GM12878 (cell line): ENCODE measurements around the gene C1S. TPM values are rescaled to one million over a fixed set of nuclear protein-coding genes. Genes with fewer than 3 reads are reported as not detected.

ENCODE experiments used
- ATAC-seq: fragments of 200-7000 bp; cut with Tn5 transposase; 3 replicates; pipeline ENCODE4 v1.9.1; 2020; ENCODE audit warnings: mild to moderate bottlenecking, moderate library complexity
- BruUV-seq: library from RNA; stranded (reverse); fragments of 400-500 nt; replicated peaks from 2 replicates; lab custom pipeline; 2021; lab: Mats Ljungman, UMichigan
- CTCF ChIA-PET: fragments of 300-600 bp; sonication (Branson Sonifier 250); formaldehyde crosslinking; extraction: SDS; loops from one replicate; lab custom pipeline; 2021; ENCODE audit warnings: inconsistent platforms; lab: Yijun Ruan, JAX
- POLR2A ChIA-PET: fragments of 350-600 bp; formaldehyde crosslinking; extraction: SDS; loops from one replicate; lab custom pipeline; 2021; ENCODE audit warnings: inconsistent platforms; lab: Charles Lee
- RAD21 ChIA-PET: fragments of 300-600 bp; sonication (Branson Sonifier 250); formaldehyde crosslinking; loops from one replicate; lab custom pipeline; 2023; ENCODE audit warnings: antibody characterized with exemption; ENCODE audit not compliant: unreplicated experiment; lab: Charles Lee
- SMC1A ChIA-PET: fragments of 300-600 bp; sonication (Branson Sonifier 250); formaldehyde crosslinking; loops from one replicate; lab custom pipeline; 2023; ENCODE audit not compliant: unreplicated experiment, uncharacterized antibody; lab: Charles Lee
- DNase-seq: peaks from one replicate; pipeline ENCODE4 v3.0.0-alpha.2; 2011; ENCODE audit warnings: low read depth, low spot score
- FAIRE-seq: peaks from 3 replicates; lab custom pipeline; 2011; peaks lifted over from hg19 to GRCh38; lab: Jason Lieb, UNC
- H2AFZ ChIP-seq: 2 replicates; pipeline ENCODE4 v1.6.0; 2011; ENCODE audit warnings: low read depth, low read length, control low read depth; ENCODE audit not compliant: control insufficient read depth
- H3K27ac ChIP-seq: 2 replicates; pipeline ENCODE4 v1.5.1; 2011; ENCODE audit warnings: control low read depth; ENCODE audit not compliant: control insufficient read depth, insufficient read depth
- H3K27me3 ChIP-seq, 2 experiments: replicated peaks in 1 of 2; 2 replicates each; pipeline versions ENCODE4 v1.6.0 to v1.6.1; 2011; ENCODE audit warnings: low read length in 1 of 2; ENCODE audit not compliant: control insufficient read depth in 2 of 2, insufficient read depth in 2 of 2
- H3K36me3 ChIP-seq, 2 experiments: 2 replicates each; pipeline ENCODE4 v1.5.1; 2011; ENCODE audit warnings: low read length in 1 of 2; ENCODE audit not compliant: control insufficient read depth in 2 of 2, insufficient read depth in 2 of 2
- H3K4me1 ChIP-seq: 2 replicates; pipeline ENCODE4 v1.6.1; 2011; ENCODE audit warnings: mild to moderate bottlenecking, low read length, moderate library complexity, mixed read lengths; ENCODE audit not compliant: control insufficient read depth, insufficient read depth
- H3K4me2 ChIP-seq: 2 replicates; pipeline ENCODE4 v1.6.0; 2011; ENCODE audit warnings: control low read depth; ENCODE audit not compliant: control insufficient read depth, insufficient read depth
- H3K4me3 ChIP-seq: fragments of 200-600 bp; sonication (generic); 2 replicates; pipeline ENCODE4 v1.5.1; 2016
- H3K79me2 ChIP-seq: 2 replicates; pipeline ENCODE4 v1.6.0; 2011; ENCODE audit warnings: low read length; ENCODE audit not compliant: control insufficient read depth, insufficient read depth
- H3K9ac ChIP-seq: 2 replicates; pipeline ENCODE4 v1.8.0; 2011; ENCODE audit warnings: low read length, control low read depth, mixed read lengths; ENCODE audit not compliant: control insufficient read depth, insufficient read depth
- H3K9me3 ChIP-seq: replicated peaks from 3 replicates; pipeline ENCODE4 v1.5.1; 2011; ENCODE audit warnings: mild to moderate bottlenecking, low read length; ENCODE audit not compliant: control insufficient read depth, insufficient read depth
- H4K20me1 ChIP-seq: 2 replicates; pipeline ENCODE4 v1.6.0; 2011; ENCODE audit not compliant: control insufficient read depth, insufficient read depth
- ATF7 ChIP-seq: fragments of 450-650 bp; IDR thresholded peaks from 2 replicates; pipeline ENCODE4 v1.6.1; 2016; ENCODE audit warnings: low read depth, mild to moderate bottlenecking
- BHLHE40 ChIP-seq, 2 experiments: fragments of 450-650 bp in 1 of 2; IDR thresholded peaks; 2 replicates each; pipeline ENCODE4 v1.6.1; 2011 to 2017; ENCODE audit warnings: low read depth in 2 of 2, borderline replicate concordance in 1 of 2, improper control_type of control experiment in 1 of 2, low read length in 1 of 2, mild to moderate bottlenecking in 1 of 2
- CBFB ChIP-seq: IDR thresholded peaks from 2 replicates; pipeline ENCODE4 v1.6.1; 2016; ENCODE audit warnings: antibody characterized with exemption, low read depth
- DPF2 ChIP-seq: fragments of 450-650 bp; IDR thresholded peaks from 2 replicates; pipeline ENCODE4 v1.6.1; 2017; ENCODE audit warnings: mild to moderate bottlenecking
- EP300 ChIP-seq, 2 experiments: fragments of 150-350 bp in 1 of 2; IDR thresholded peaks; 2 replicates each; pipeline ENCODE4 v1.6.1; 2011 to 2012; ENCODE audit warnings: low read depth in 2 of 2, low read length in 2 of 2, borderline replicate concordance in 1 of 2, improper control_type of control experiment in 1 of 2, inconsistent platforms in 1 of 2; ENCODE audit not compliant: control insufficient read depth in 1 of 2
- ESRRA ChIP-seq: IDR thresholded peaks from 2 replicates; pipeline ENCODE4 v1.6.1; 2012; ENCODE audit warnings: mild to moderate bottlenecking, low read length, improper control_type of control experiment
- IKZF2 ChIP-seq, 2 experiments: fragments of 450-650 bp; IDR thresholded peaks; 2 replicates each; pipeline ENCODE4 v1.6.1; 2017; ENCODE audit warnings: mild to moderate bottlenecking in 2 of 2, moderate library complexity in 2 of 2
- IRF5 ChIP-seq: fragments of 450-650 bp; IDR thresholded peaks from 2 replicates; pipeline ENCODE4 v1.6.1; 2017; ENCODE audit warnings: borderline replicate concordance
- MEF2A ChIP-seq: IDR thresholded peaks from 2 replicates; pipeline ENCODE4 v1.6.1; 2011; ENCODE audit warnings: low read depth, mild to moderate bottlenecking, low read length, moderate library complexity; ENCODE audit not compliant: insufficient read depth
- NFXL1 ChIP-seq: fragments of 450-650 bp; IDR thresholded peaks from 2 replicates; pipeline ENCODE4 v1.6.1; 2017; ENCODE audit warnings: antibody characterized with exemption, mild to moderate bottlenecking, borderline replicate concordance
- PML ChIP-seq: IDR thresholded peaks from 2 replicates; pipeline ENCODE4 v1.6.1; 2012; ENCODE audit warnings: low read length, inconsistent platforms
- SP1 ChIP-seq: IDR thresholded peaks from one replicate; pipeline ENCODE4 v1.6.1; 2011; ENCODE audit warnings: low read depth, low read length
- USF1 ChIP-seq: IDR thresholded peaks from 2 replicates; pipeline ENCODE4 v1.6.1; 2011; ENCODE audit warnings: borderline replicate concordance, low read depth, mild to moderate bottlenecking, moderate library complexity, mixed read lengths, low read length; ENCODE audit not compliant: insufficient read depth; ENCODE audit errors: extremely low read length
- WGBS: methylation state at CpG from one replicate; pipeline ENCODE4 v1.1.6; 2016; ENCODE audit warnings: low lambda C conversion rate; ENCODE audit not compliant: insufficient replicate concordance, insufficient coverage; ENCODE audit errors: missing lambda C conversion rate; 5-methylcytosine and 5-hydroxymethylcytosine counted together
- in situ Hi-C: fragments of 300-500 bp; cut with MboI; formaldehyde crosslinking; loops from 9 replicates; pipeline ENCODE4 v1.14.3; 2018; ENCODE audit warnings: mixed read lengths
- intact Hi-C: fragments of 100-400 bp; cut with micrococcal nuclease; formaldehyde crosslinking; loops from one replicate; pipeline ENCODE4 v1.14.2; 2022; ENCODE audit not compliant: unreplicated experiment
- polyA plus RNA-seq, 11 experiments: library from polyadenylated mRNA; depleted of rRNA in 4 of 11; unstranded in 6 of 11; stranded (reverse) in 5 of 11; fragments of >200 nt; fragmentation: Nextera tagmentation in 4 of 11; fragmentation: Illumina TruSeq in 1 of 11; extraction: Ambion mirVana in 4 of 11; extraction: Trizol in 1 of 11; gene quantifications; 1 replicate in 1 of 11; 2 replicates in 10 of 11; pipeline versions ENCODE4 v1.2.1 to v1.2.3, GENCODE V29; 2011 to 2016; ENCODE audit warnings: inconsistent platforms in 2 of 11, missing spikeins in 2 of 11, low read depth in 1 of 11
- total RNA-seq, 4 experiments: library from RNA; depleted of rRNA in 3 of 4; stranded (reverse); fragments of >200 nt in 3 of 4; fragmentation: Illumina TruSeq in 1 of 4; extraction: Trizol in 1 of 4; gene quantifications; 2 replicates each; pipeline versions ENCODE4 v1.2.1 to v1.2.3, GENCODE V29; 2013 to 2021

Gene C1S
- total and polyA plus RNA-seq, 10 of the 15 experiments (the other 5 are each of a cell fraction or from before 2014, with no cell fraction given) = 0.10 to 1.4 (median 0.42) TPM

GRCh38 chr12:7059780-7060179 is 738 bp upstream of the C1S start:
- no peaks in the 10 kb centered on the region for H3K36me3 ChIP-seq
- ATAC-seq = no peak
- no peaks in the 10 kb centered on the region for H4K20me1 ChIP-seq
- H3K27ac ChIP-seq = no peak overlapping the region
- H3K9me3 ChIP-seq = no peaks in the 10 kb centered on the region
- no peak for FAIRE-seq
- H2AFZ ChIP-seq = no peak overlapping the region
- WGBS = 9% methylated on average over 4 of the region's 4 CpGs
- intact Hi-C loops = no loop called here
- ChIA-PET SMC1A (no interaction called here), POLR2A (no interaction called here), RAD21 (no interaction called here), CTCF (no interaction called here)
- in situ Hi-C loops = no loop called here
- no peaks in the 10 kb centered on the region for H3K4me1 ChIP-seq
- BruUV-seq = no TSS peak
- H3K4me2 ChIP-seq = no peak overlapping the region
- TF ChIP-seq DPF2 = no peak
- no peak for TF ChIP-seq MEF2A
- TF ChIP-seq USF1 = no peak
- H3K9ac ChIP-seq = no peak overlapping the region
- no peak for DNase-seq
- H3K79me2 ChIP-seq = no peaks in the 10 kb centered on the region
- H3K4me3 ChIP-seq = no peak overlapping the region
- H3K27me3 ChIP-seq = peaks cover 3% of the 10 kb centered on the region in 2 experiments

- ChIA-PET SMC1A (no interaction called here), CTCF (interaction anchor here (1.0 kb wide), 1 partner anchor 50 kb away, joined by 3 read pairs; no protein-coding TSS in a partner anchor), RAD21 (interaction anchor here (1.6 kb wide), 1 partner anchor 52 kb away, joined by 4 read pairs; no protein-coding TSS in a partner anchor), POLR2A (no interaction called here)
- H3K4me3 ChIP-seq = no peak overlapping the region
- DNase-seq (no peak), ATAC-seq (no peak), FAIRE-seq (no peak)
- in situ Hi-C loops = no loop called here
- peaks cover 0 to 3% of the 10 kb centered on the region in 2 experiments; a peak in 2 of 4 replicates for H3K27me3 ChIP-seq
- no peaks in the 10 kb centered on the region for H3K9me3 ChIP-seq
- no peak overlapping the region for H2AFZ ChIP-seq
- intact Hi-C loops = no loop called here
- H3K79me2 ChIP-seq = no peaks in the 10 kb centered on the region
- no peaks in the 10 kb centered on the region for H4K20me1 ChIP-seq
- H3K36me3 ChIP-seq = no peaks in the 10 kb centered on the region
- 48% methylated on average over 13 of the region's 13 CpGs for WGBS
- no peak overlapping the region for H3K27ac ChIP-seq
- BruUV-seq = no TSS peak
- no peaks in the 10 kb centered on the region for H3K4me1 ChIP-seq
- H3K9ac ChIP-seq = no peak overlapping the region
- H3K4me2 ChIP-seq = no peak overlapping the region
- TF ChIP-seq IRF5 (no peak), BHLHE40 (IDR thresholded peaks at IDR 0.05; ENCODE audit: borderline replicate concordance in 1 of 2, low read depth in 2 of 2, low read length in 1 of 2) (no peak), ESRRA (no peak), NFXL1 (no peak), PML (no peak), DPF2 (no peak), ATF7 (no peak), IKZF2 (IDR thresholded peaks at IDR 0.05) (no peak), SP1 (no peak), CBFB (no peak), EP300 (IDR thresholded peaks at IDR 0.05; ENCODE audit: borderline replicate concordance in 1 of 2, control insufficient read depth in 1 of 2, low read depth in 2 of 2, low read length in 2 of 2) (no peak)
Observed at GRCh38 chr12:7061138-7061537, 620 bp downstream of the C1S start.
